Esophagus squamous epithelium (tissue), 5 donors: Measurements from ENCODE around the gene PYROXD2. TPM values are rescaled to one million over a fixed set of nuclear protein-coding genes. Genes with fewer than 3 reads are reported as not detected.

ENCODE experiments used
- DNase-seq: peaks from one replicate; lab custom pipeline; 2025; lab: John Stamatoyannopoulos, UW
- H3K27ac ChIP-seq, 4 donors: fragments of 200-600 bp; sonication (generic); one replicate each; pipeline ENCODE4 v1.5.1; 2016 to 2019; ENCODE audit warnings: mild to moderate bottlenecking in 1 of 4
- H3K27me3 ChIP-seq, 4 donors: fragments of 200-600 bp; sonication (generic); 1 replicate in 3 of 4; 2 replicates in 1 of 4; pipeline versions ENCODE4 v1.5.1 to v1.6.0; 2017 to 2021; ENCODE audit warnings: antibody characterized with exemption in 1 of 4
- H3K36me3 ChIP-seq, 3 donors: fragments of 200-600 bp; sonication (generic); one replicate each; pipeline ENCODE4 v1.5.1; 2016 to 2019
- H3K4me1 ChIP-seq, 3 donors: fragments of 200-600 bp; sonication (generic); one replicate each; pipeline ENCODE4 v1.5.1; 2017 to 2019
- H3K4me3 ChIP-seq, 4 donors: fragments of 200-600 bp; sonication (generic); 1 replicate in 3 of 4; 2 replicates in 1 of 4; pipeline ENCODE4 v1.5.1; 2016 to 2019; ENCODE audit warnings: mild to moderate bottlenecking in 2 of 4, moderate library complexity in 1 of 4
- H3K9me3 ChIP-seq, 3 donors: fragments of 200-600 bp; sonication (generic); one replicate each; pipeline ENCODE4 v1.5.1; 2016 to 2019
- CTCF ChIP-seq, 6 experiments: fragments of 450-650 bp in 4 of 6; fragments of 200-600 bp in 2 of 6; sonication (generic) in 2 of 6; IDR thresholded peaks; one replicate each; pipeline ENCODE4 v1.5.1; 2016 to 2019; ENCODE audit warnings: antibody characterized with exemption in 6 of 6, mild to moderate bottlenecking in 4 of 6, moderate library complexity in 4 of 6
- POLR2A ChIP-seq, 4 donors: fragments of 450-650 bp; IDR thresholded peaks; one replicate each; pipeline ENCODE4 v1.6.1; 2017; ENCODE audit warnings: antibody characterized with exemption in 4 of 4, mild to moderate bottlenecking in 4 of 4, moderate library complexity in 3 of 4
- WGBS, 2 donors: methylation state at CpG; one replicate each; pipeline ENCODE4 v1.1.5; 2018; 5-methylcytosine and 5-hydroxymethylcytosine counted together
- intact Hi-C: fragments of 100-400 bp; cut with DNase I; formaldehyde crosslinking; loops from one replicate; pipeline ENCODE4 v1.15.0; 2022
- total RNA-seq, 4 donors: library from RNA; depleted of rRNA; stranded (reverse); fragments of >200 nt; gene quantifications; one replicate each; pipeline ENCODE4 v1.1.0, GENCODE V29; 2016
- donor health status: DM: yes; HTN: yes; CAD: no.

Gene PYROXD2
- total RNA-seq = 1 to 10 TPM; 1.6 to 7.7 (median 3.9) TPM

- peaks cover 15 to 41% (median 17%) of the 10 kb centered on the region in 3 donors for H3K4me1 ChIP-seq
- peak within 1 kb of the TSS; percentile 22 to 69 (median 52) for H3K4me3 ChIP-seq
- H3K9me3 ChIP-seq = no peaks in the 10 kb centered on the region
- H3K27ac ChIP-seq = peak within 1 kb of the TSS; percentile 60 to 87 (median 80)
- intact Hi-C loops = no loop called here
- WGBS, 2 donors = 6 to 48% methylated on average over 6 to 8 of the region's 25 CpGs
- TF ChIP-seq POLR2A (IDR thresholded peaks at IDR 0.05) = peak in 2 of 4 donors; percentile 45 to 51
- TF ChIP-seq CTCF (IDR thresholded peaks at IDR 0.05) = no peak
- DNase-seq = no peak
- H3K36me3 ChIP-seq = peaks cover 0 to 39% (median 0%) of the 10 kb centered on the region in 3 donors
- no peaks in the 10 kb centered on the region for H3K27me3 ChIP-seq
Measured at GRCh38 chr10:98414932-98415730, at the start of gene PYROXD2. Gene PYROXD2 (minus strand): TSS chr10:98415182. CDS start chr10:98415135, 47 bp downstream.

GRCh38 chr10:98463976-98464754, 49.2 kb upstream of the PYROXD2 start:
- 61 to 80% methylated on average over 8 of the region's 8 CpGs for WGBS, 2 donors
- H3K9me3 ChIP-seq = no peaks in the 10 kb centered on the region
- H3K4me3 ChIP-seq = no peak overlapping the region
- TF ChIP-seq CTCF (IDR thresholded peaks at IDR 0.05) (no peak), POLR2A (IDR thresholded peaks at IDR 0.05) (no peak)
- H3K27ac ChIP-seq = no peak overlapping the region
- DNase-seq = no peak
- no peaks in the 10 kb centered on the region for H3K36me3 ChIP-seq
- H3K4me1 ChIP-seq = peaks cover 0 to 19% (median 3%) of the 10 kb centered on the region in 3 donors
- intact Hi-C loops = loop anchor here (10.0 kb wide), 1 partner anchor 781 kb away; no protein-coding TSS in a partner anchor
- peaks cover 0 to 6% (median 0%) of the 10 kb centered on the region in 4 donors for H3K27me3 ChIP-seq

- peaks cover 0 to 17% (median 3%) of the 10 kb centered on the region in 3 donors for H3K4me1 ChIP-seq
- intact Hi-C loops = loop anchor here (10.0 kb wide), 1 partner anchor 782 kb away; no protein-coding TSS in a partner anchor
- no peaks in the 10 kb centered on the region for H3K9me3 ChIP-seq
- no peak overlapping the region for H3K27ac ChIP-seq
- TF ChIP-seq POLR2A (IDR thresholded peaks at IDR 0.05) (no peak), CTCF (IDR thresholded peaks at IDR 0.05) (no peak)
- WGBS, 2 donors = 88 to 93% methylated on average over 5 to 6 of the region's 6 CpGs
- DNase-seq = no peak
- H3K36me3 ChIP-seq = no peaks in the 10 kb centered on the region
- H3K4me3 ChIP-seq = no peak overlapping the region
- peaks cover 0 to 4% (median 0%) of the 10 kb centered on the region in 4 donors for H3K27me3 ChIP-seq
Measured at GRCh38 chr10:98463016-98463415, 48.0 kb upstream of the PYROXD2 start.

GRCh38 chr10:98461500-98461842, 46.5 kb upstream of the PYROXD2 start:
- H3K4me1 ChIP-seq = peaks cover 0 to 5% (median 0%) of the 10 kb centered on the region in 3 donors
- intact Hi-C loops = loop anchor here (10.0 kb wide), 1 partner anchor 783 kb away; no protein-coding TSS in a partner anchor
- no peak overlapping the region for H3K4me3 ChIP-seq
- no peak for DNase-seq
- peaks cover 0 to 12% (median 0%) of the 10 kb centered on the region in 4 donors for H3K27me3 ChIP-seq
- 85 to 89% methylated on average over 3 of the region's 3 CpGs for WGBS, 2 donors
- H3K27ac ChIP-seq = peak overlapping the region in 2 of 4 donors; percentile 26 to 56
- no peaks in the 10 kb centered on the region for H3K9me3 ChIP-seq
- TF ChIP-seq POLR2A (IDR thresholded peaks at IDR 0.05) (no peak), CTCF (IDR thresholded peaks at IDR 0.05) (no peak)
- no peaks in the 10 kb centered on the region for H3K36me3 ChIP-seq
